K562 (cell line): ENCODE results near the gene SPTBN4. TPM values are rescaled to one million over a fixed set of nuclear protein-coding genes. Genes with fewer than 3 reads are reported as not detected.

Experiments
- BMI1 ChIP-seq: fragments of 150-350 bp; IDR thresholded peaks from 2 replicates; pipeline ENCODE4 v1.6.1; 2014; ENCODE audit warnings: low read length
- CHD4 ChIP-seq: fragments of 200-600 bp; sonication (generic); IDR thresholded peaks from 3 replicates; pipeline ENCODE4 v1.6.1; 2012; ENCODE audit warnings: low read depth, mild to moderate bottlenecking, mixed read lengths, low read length, inconsistent platforms; ENCODE audit not compliant: insufficient read depth, insufficient replicate concordance, poor library complexity, severe bottlenecking
- ELF1 ChIP-seq: fragments of 200-800 bp; sonication (Bioruptor generic); IDR thresholded peaks from 2 replicates; pipeline ENCODE4 v1.6.1; 2016; ENCODE audit warnings: missing genetic modification characterization, missing compliant biosample characterization
- FOXK1 ChIP-seq: sonication (generic); formaldehyde crosslinking; IDR thresholded peaks from 2 replicates; pipeline ENCODE4 v1.8.0; 2022; ENCODE audit warnings: missing genetic modification reagents, mild to moderate bottlenecking, borderline replicate concordance
- FOXM1 ChIP-seq, 2 experiments: fragments of 450-650 bp in 1 of 2; sonication (generic) in 1 of 2; formaldehyde crosslinking in 1 of 2; IDR thresholded peaks; 2 replicates each; pipeline versions ENCODE4 v1.6.1 to v1.9.0; 2017 to 2022; ENCODE audit warnings: low read depth in 2 of 2, mild to moderate bottlenecking in 2 of 2, missing genetic modification reagents in 1 of 2, moderate library complexity in 1 of 2
- HNRNPK ChIP-seq: fragments of 200-400 bp; formaldehyde crosslinking; IDR thresholded peaks from one replicate; pipeline ENCODE4 v1.6.1; 2018; ENCODE audit warnings: mild to moderate bottlenecking, low read depth, low read length; ENCODE audit not compliant: poor library complexity, severe bottlenecking
- JUND ChIP-seq, 2 experiments: IDR thresholded peaks; 2 replicates in 1 of 2; 3 replicates in 1 of 2; pipeline ENCODE4 v1.6.1; 2011; ENCODE audit warnings: borderline replicate concordance in 2 of 2, low read depth in 2 of 2, low read length in 2 of 2, improper control_type of control experiment in 1 of 2, missing biosample characterization in 1 of 2, missing genetic modification characterization in 1 of 2, missing genetic modification reagents in 1 of 2
- KAT7 ChIP-seq: sonication (generic); formaldehyde crosslinking; IDR thresholded peaks from 2 replicates; pipeline ENCODE4 v1.8.0; 2022; ENCODE audit warnings: missing genetic modification reagents, mild to moderate bottlenecking, borderline replicate concordance
- MBD2 ChIP-seq: sonication (generic); IDR thresholded peaks from 2 replicates; pipeline ENCODE4 v1.6.1; 2016; ENCODE audit warnings: low read depth, borderline replicate concordance
- MTA2 ChIP-seq: fragments of 450-650 bp; IDR thresholded peaks from 2 replicates; pipeline ENCODE4 v1.6.1; 2016; ENCODE audit warnings: low read depth
- POLR3A ChIP-seq: IDR thresholded peaks from 2 replicates; pipeline ENCODE4 v1.6.1; 2011; ENCODE audit warnings: borderline replicate concordance, mild to moderate bottlenecking, moderate library complexity; ENCODE audit not compliant: insufficient read length, insufficient read depth; ENCODE audit errors: extremely low read depth
- PTBP1 ChIP-seq: fragments of 200-400 bp; formaldehyde crosslinking; IDR thresholded peaks from 2 replicates; pipeline ENCODE4 v1.6.1; 2017; ENCODE audit warnings: low read depth, low read length
- RBM39 ChIP-seq: fragments of 200-400 bp; formaldehyde crosslinking; optimal IDR thresholded peaks from 2 replicates; pipeline ENCODE3; 2018; ENCODE audit warnings: low read depth, low read length
- SETDB1 ChIP-seq: IDR thresholded peaks from one replicate; pipeline ENCODE4 v1.6.1; 2012; ENCODE audit warnings: low read length, control low read depth, inconsistent platforms
- SNIP1 ChIP-seq: fragments of 450-650 bp; IDR thresholded peaks from 2 replicates; pipeline ENCODE4 v1.7.1; 2017; ENCODE audit warnings: low read depth, mild to moderate bottlenecking
- SRSF1 ChIP-seq: fragments of 200-400 bp; formaldehyde crosslinking; IDR thresholded peaks from 2 replicates; pipeline ENCODE4 v1.6.1; 2017; ENCODE audit warnings: mild to moderate bottlenecking, low read depth, low read length, moderate library complexity
- TARDBP ChIP-seq: fragments of 450-650 bp; IDR thresholded peaks from 2 replicates; pipeline ENCODE4 v1.6.1; 2016
- TRIM24 ChIP-seq, 2 experiments: fragments of 450-650 bp; IDR thresholded peaks; 2 replicates each; pipeline ENCODE4 v1.6.1; 2016
- TRIM28 ChIP-seq: fragments of 450-650 bp; IDR thresholded peaks from 2 replicates; pipeline ENCODE4 v1.6.1; 2017
- XRCC5 ChIP-seq: fragments of 200-400 bp; formaldehyde crosslinking; IDR thresholded peaks from 2 replicates; pipeline ENCODE4 v1.6.1; 2017; ENCODE audit warnings: low read depth, mild to moderate bottlenecking, low read length
- polyA plus RNA-seq, 8 experiments: library from polyadenylated mRNA; depleted of rRNA in 4 of 8; stranded (reverse) in 5 of 8; unstranded in 3 of 8; fragments of >200 nt; fragmentation: Nextera tagmentation in 2 of 8; fragmentation: Illumina TruSeq in 1 of 8; extraction: Ambion mirVana in 2 of 8; extraction: Trizol in 1 of 8; gene quantifications; 2 replicates each; pipeline versions ENCODE4 v1.2.1 to v1.2.3, GENCODE V29; 2011 to 2014; ENCODE audit warnings: inconsistent platforms in 1 of 8, missing spikeins in 1 of 8
- total RNA-seq, 7 experiments: library from RNA; depleted of rRNA in 6 of 7; stranded (reverse); fragments of >200 nt in 6 of 7; fragmentation: Illumina TruSeq in 2 of 7; extraction: Trizol in 2 of 7; gene quantifications; 2 replicates each; pipeline versions ENCODE4 v1.2.1 to v1.2.3, GENCODE V29; 2011 to 2021; ENCODE audit warnings: low replicate concordance in 1 of 7
- TF ChIP-seq, protein P1 (sequence below): fragments of 250-450 bp; sonication (Bioruptor Pico); IDR thresholded peaks from 2 replicates; pipeline ENCODE4 v1.5.0; 2022; ENCODE audit warnings: mild to moderate bottlenecking
- TF ChIP-seq, protein P2 (sequence below): IDR thresholded peaks from 2 replicates; pipeline ENCODE4 v1.6.1; 2012; ENCODE audit warnings: low read depth, low read length, improper control_type of control experiment, borderline replicate concordance
- TF ChIP-seq, protein P3 (sequence below): sonication (generic); formaldehyde crosslinking; IDR thresholded peaks from 2 replicates; pipeline ENCODE4 v1.8.1; 2023; ENCODE audit warnings: mild to moderate bottlenecking, missing genetic modification reagents

Gene SPTBN4
- total and polyA plus RNA-seq, 9 of the 15 experiments (the other 6 are each of a cell fraction or from before 2014, with no cell fraction given), result 0.01 to 1.5 (median 0.86) TPM

- TF ChIP-seq RBM39 (no peak), BMI1 (no peak), SNIP1 (no peak), TRIM24 (IDR thresholded peaks at IDR 0.05) (no peak), FOXM1 (IDR thresholded peaks at IDR 0.05; ENCODE audit: low read depth) (no peak), FOXM1 (CRISPR knock-in tag; IDR thresholded peaks at IDR 0.05; ENCODE audit: low read depth) (no peak), HNRNPK (no peak), JUND (IDR thresholded peaks at IDR 0.05; ENCODE audit: borderline replicate concordance, low read depth, low read length) (no peak), JUND (tag; IDR thresholded peaks at IDR 0.05; ENCODE audit: borderline replicate concordance, low read depth, low read length) (no peak), MTA2 (no peak), SETDB1 (no peak), CHD4 (no peak), ELF1 (tag) (no peak), MBD2 (no peak; the same call in 1 of the 2 replicates), PTBP1 (no peak), TRIM28 (no peak), TARDBP (no peak), FOXK1 (CRISPR knock-in tag) (no peak), SRSF1 (no peak), POLR3A (no peak), XRCC5 (no peak), KAT7 (CRISPR knock-in tag) (no peak)
- TF ChIP-seq, protein P1, sequence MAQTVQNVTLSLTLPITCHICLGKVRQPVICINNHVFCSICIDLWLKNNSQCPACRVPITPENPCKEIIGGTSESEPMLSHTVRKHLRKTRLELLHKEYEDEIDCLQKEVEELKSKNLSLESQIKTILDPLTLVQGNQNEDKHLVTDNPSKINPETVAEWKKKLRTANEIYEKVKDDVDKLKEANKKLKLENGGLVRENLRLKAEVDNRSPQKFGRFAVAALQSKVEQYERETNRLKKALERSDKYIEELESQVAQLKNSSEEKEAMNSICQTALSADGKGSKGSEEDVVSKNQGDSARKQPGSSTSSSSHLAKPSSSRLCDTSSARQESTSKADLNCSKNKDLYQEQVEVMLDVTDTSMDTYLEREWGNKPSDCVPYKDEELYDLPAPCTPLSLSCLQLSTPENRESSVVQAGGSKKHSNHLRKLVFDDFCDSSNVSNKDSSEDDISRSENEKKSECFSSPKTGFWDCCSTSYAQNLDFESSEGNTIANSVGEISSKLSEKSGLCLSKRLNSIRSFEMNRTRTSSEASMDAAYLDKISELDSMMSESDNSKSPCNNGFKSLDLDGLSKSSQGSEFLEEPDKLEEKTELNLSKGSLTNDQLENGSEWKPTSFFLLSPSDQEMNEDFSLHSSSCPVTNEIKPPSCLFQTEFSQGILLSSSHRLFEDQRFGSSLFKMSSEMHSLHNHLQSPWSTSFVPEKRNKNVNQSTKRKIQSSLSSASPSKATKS (CRISPR knock-in tag), result no peak
- TF ChIP-seq, protein P2, sequence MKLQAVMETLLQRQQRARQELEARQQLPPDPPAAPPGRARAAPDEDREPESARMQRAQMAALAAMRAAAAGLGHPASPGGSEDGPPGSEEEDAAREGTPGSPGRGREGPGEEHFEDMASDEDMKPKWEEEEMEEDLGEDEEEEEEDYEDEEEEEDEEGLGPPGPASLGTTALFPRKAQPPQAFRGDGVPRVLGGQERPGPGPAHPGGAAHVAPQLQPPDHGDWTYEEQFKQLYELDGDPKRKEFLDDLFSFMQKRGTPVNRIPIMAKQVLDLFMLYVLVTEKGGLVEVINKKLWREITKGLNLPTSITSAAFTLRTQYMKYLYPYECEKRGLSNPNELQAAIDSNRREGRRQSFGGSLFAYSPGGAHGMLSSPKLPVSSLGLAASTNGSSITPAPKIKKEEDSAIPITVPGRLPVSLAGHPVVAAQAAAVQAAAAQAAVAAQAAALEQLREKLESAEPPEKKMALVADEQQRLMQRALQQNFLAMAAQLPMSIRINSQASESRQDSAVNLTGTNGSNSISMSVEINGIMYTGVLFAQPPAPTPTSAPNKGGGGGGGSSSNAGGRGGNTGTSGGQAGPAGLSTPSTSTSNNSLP, result no peak
- TF ChIP-seq, protein P3, sequence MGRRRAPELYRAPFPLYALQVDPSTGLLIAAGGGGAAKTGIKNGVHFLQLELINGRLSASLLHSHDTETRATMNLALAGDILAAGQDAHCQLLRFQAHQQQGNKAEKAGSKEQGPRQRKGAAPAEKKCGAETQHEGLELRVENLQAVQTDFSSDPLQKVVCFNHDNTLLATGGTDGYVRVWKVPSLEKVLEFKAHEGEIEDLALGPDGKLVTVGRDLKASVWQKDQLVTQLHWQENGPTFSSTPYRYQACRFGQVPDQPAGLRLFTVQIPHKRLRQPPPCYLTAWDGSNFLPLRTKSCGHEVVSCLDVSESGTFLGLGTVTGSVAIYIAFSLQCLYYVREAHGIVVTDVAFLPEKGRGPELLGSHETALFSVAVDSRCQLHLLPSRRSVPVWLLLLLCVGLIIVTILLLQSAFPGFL, result no peak
Measured at GRCh38 chr19:40609561-40610395, 143.0 kb downstream of the SPTBN4 start (continued).
